Esophagus squamous epithelium (tissue), 5 donors: Measurements from ENCODE around the gene GGN. TPM values are rescaled to one million over a fixed set of nuclear protein-coding genes. Genes with fewer than 3 reads are reported as not detected.
A peak's percentile ranks its signal among the peaks of the same experiment; 100 is the strongest.
"Not testable (repeated sequence)": the region's sequence is repeated elsewhere in the genome, so short reads cannot be mapped to it uniquely, and the experiment has no call there.

Experiments
- DNase-seq: peaks from one replicate; lab custom pipeline; 2025; lab: John Stamatoyannopoulos, UW
- H3K27ac ChIP-seq, 4 donors: fragments of 200-600 bp; sonication (generic); one replicate each; pipeline ENCODE4 v1.5.1; 2016 to 2019; ENCODE audit warnings: mild to moderate bottlenecking in 1 of 4
- H3K27me3 ChIP-seq, 4 donors: fragments of 200-600 bp; sonication (generic); 1 replicate in 3 of 4; 2 replicates in 1 of 4; pipeline versions ENCODE4 v1.5.1 to v1.6.0; 2017 to 2021; ENCODE audit warnings: antibody characterized with exemption in 1 of 4
- H3K36me3 ChIP-seq, 3 donors: fragments of 200-600 bp; sonication (generic); one replicate each; pipeline ENCODE4 v1.5.1; 2016 to 2019
- H3K4me1 ChIP-seq, 3 donors: fragments of 200-600 bp; sonication (generic); one replicate each; pipeline ENCODE4 v1.5.1; 2017 to 2019
- H3K4me3 ChIP-seq, 4 donors: fragments of 200-600 bp; sonication (generic); 1 replicate in 3 of 4; 2 replicates in 1 of 4; pipeline ENCODE4 v1.5.1; 2016 to 2019; ENCODE audit warnings: mild to moderate bottlenecking in 2 of 4, moderate library complexity in 1 of 4
- H3K9me3 ChIP-seq, 3 donors: fragments of 200-600 bp; sonication (generic); one replicate each; pipeline ENCODE4 v1.5.1; 2016 to 2019
- POLR2A ChIP-seq, 4 donors: fragments of 450-650 bp; IDR thresholded peaks; one replicate each; pipeline ENCODE4 v1.6.1; 2017; ENCODE audit warnings: antibody characterized with exemption in 4 of 4, mild to moderate bottlenecking in 4 of 4, moderate library complexity in 3 of 4
- WGBS, 2 donors: methylation state at CpG; one replicate each; pipeline ENCODE4 v1.1.5; 2018; 5-methylcytosine and 5-hydroxymethylcytosine counted together
- intact Hi-C: fragments of 100-400 bp; cut with DNase I; formaldehyde crosslinking; loops from one replicate; pipeline ENCODE4 v1.15.0; 2022
- total RNA-seq, 4 donors: library from RNA; depleted of rRNA; stranded (reverse); fragments of >200 nt; gene quantifications; one replicate each; pipeline ENCODE4 v1.1.0, GENCODE V29; 2016
- TF ChIP-seq, protein P1 (sequence below), 6 experiments: fragments of 450-650 bp in 4 of 6; fragments of 200-600 bp in 2 of 6; sonication (generic) in 2 of 6; IDR thresholded peaks; one replicate each; pipeline ENCODE4 v1.5.1; 2016 to 2019; ENCODE audit warnings: antibody characterized with exemption in 6 of 6, mild to moderate bottlenecking in 4 of 6, moderate library complexity in 4 of 6
- donor health status: DM: yes; HTN: yes; CAD: no.

The GGN gene
- total RNA-seq, 4 donors from 2014 or later = 0.15 TPM; not detected in 3

DNA sequence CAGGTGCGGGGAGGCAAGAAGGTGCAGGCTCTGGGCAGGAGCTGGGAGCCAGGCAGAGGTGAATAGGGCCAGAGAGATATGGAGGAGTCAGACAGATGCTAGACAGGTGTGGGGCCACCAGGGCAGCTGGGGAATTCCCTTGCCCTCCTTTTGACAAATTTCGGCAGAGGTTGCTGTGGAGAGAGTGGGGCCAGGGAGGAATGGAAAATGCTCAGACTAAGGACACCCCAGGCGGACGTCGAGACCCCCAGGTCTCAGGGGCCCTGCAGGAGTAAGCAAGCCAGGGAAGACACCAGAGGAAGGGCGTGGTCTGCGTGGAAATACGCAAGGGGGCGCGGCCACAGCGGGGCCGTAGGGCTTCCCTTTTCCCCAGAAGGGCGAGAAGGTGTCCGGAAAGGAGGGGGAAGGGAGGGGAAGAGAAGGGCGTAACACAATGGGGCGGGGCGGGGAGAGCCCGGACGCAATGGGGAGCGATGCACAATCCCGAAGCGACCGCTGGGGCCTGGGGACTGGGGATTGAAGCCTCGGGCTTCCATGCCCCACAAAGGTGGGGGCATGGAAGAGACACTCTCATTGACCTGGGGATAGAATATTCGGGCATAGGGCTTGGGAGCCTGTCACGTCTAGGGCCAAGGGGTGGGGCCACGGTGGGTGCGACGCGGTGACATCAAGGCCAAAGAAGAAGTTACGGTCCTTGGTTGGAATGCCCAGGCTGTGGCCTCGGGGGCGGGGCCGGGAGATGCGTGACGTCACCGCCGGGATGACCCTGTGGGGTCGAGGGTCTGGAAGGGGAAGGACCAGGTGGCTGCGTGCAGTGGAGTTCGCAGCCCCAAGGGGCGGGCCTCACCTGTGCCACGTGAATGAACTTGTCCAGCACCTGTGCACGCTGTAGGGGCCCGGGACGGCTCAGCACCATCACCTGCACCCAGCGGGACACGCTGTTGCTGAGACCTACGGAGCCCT lies 30.0 kb upstream of the GGN start:
- H3K9me3 ChIP-seq = no peaks in the 10 kb centered on the region
- intact Hi-C loops = no loop called here
- peaks cover 0 to 44% (median 0%) of the 10 kb centered on the region in 4 donors for H3K27me3 ChIP-seq
- H3K36me3 ChIP-seq = no peaks in the 10 kb centered on the region
- WGBS, 2 donors = 4 to 6% methylated on average over 37 to 46 of the region's 49 CpGs
- H3K27ac ChIP-seq = peak overlapping the region in 2 of 4 donors; percentile 21 to 28
- TF ChIP-seq, protein P1, sequence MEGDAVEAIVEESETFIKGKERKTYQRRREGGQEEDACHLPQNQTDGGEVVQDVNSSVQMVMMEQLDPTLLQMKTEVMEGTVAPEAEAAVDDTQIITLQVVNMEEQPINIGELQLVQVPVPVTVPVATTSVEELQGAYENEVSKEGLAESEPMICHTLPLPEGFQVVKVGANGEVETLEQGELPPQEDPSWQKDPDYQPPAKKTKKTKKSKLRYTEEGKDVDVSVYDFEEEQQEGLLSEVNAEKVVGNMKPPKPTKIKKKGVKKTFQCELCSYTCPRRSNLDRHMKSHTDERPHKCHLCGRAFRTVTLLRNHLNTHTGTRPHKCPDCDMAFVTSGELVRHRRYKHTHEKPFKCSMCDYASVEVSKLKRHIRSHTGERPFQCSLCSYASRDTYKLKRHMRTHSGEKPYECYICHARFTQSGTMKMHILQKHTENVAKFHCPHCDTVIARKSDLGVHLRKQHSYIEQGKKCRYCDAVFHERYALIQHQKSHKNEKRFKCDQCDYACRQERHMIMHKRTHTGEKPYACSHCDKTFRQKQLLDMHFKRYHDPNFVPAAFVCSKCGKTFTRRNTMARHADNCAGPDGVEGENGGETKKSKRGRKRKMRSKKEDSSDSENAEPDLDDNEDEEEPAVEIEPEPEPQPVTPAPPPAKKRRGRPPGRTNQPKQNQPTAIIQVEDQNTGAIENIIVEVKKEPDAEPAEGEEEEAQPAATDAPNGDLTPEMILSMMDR (IDR thresholded peaks at IDR 0.05) = peak in 2 of 6 experiments; percentile 6 to 11
- TF ChIP-seq POLR2A (IDR thresholded peaks at IDR 0.05) = no peak
- peak overlapping the region; percentile 6 to 63 (median 37) for H3K4me3 ChIP-seq
- DNase-seq = no peak
- peaks cover 10 to 13% (median 10%) of the 10 kb centered on the region in 3 donors for H3K4me1 ChIP-seq

DNA sequence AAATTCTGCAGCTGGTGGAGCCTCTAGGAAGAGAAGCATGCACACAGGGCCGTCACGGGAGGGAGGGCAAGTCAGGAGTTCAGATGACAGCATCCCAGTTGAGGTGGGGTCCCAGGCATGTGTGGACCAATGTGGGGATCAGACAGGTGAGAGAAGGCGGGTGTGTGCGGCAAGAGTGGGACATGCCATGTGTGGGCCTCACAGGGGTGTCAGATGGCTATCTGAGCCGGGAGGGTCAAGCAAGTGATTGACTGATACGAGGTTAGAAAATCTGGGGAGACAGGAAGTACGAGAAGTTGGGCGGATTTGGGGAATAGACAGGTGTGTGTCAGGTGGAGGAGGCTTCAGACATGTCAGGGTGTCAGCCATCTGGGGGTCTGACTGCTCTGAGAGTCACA lies 29.3 kb upstream of the GGN start:
- intact Hi-C loops = no loop called here
- H3K27me3 ChIP-seq = peaks cover 0 to 37% (median 0%) of the 10 kb centered on the region in 4 donors
- no peak overlapping the region for H3K27ac ChIP-seq
- 59 to 64% methylated on average over 8 of the region's 8 CpGs for WGBS, 2 donors
- no peak for DNase-seq
- H3K9me3 ChIP-seq = no peaks in the 10 kb centered on the region
- H3K4me1 ChIP-seq = peaks cover 10 to 13% (median 10%) of the 10 kb centered on the region in 3 donors
- no peak for TF ChIP-seq POLR2A (IDR thresholded peaks at IDR 0.05)
- TF ChIP-seq, protein P1 (IDR thresholded peaks at IDR 0.05) = no peak
- H3K36me3 ChIP-seq = no peaks in the 10 kb centered on the region
- H3K4me3 ChIP-seq = no peak overlapping the region

DNA sequence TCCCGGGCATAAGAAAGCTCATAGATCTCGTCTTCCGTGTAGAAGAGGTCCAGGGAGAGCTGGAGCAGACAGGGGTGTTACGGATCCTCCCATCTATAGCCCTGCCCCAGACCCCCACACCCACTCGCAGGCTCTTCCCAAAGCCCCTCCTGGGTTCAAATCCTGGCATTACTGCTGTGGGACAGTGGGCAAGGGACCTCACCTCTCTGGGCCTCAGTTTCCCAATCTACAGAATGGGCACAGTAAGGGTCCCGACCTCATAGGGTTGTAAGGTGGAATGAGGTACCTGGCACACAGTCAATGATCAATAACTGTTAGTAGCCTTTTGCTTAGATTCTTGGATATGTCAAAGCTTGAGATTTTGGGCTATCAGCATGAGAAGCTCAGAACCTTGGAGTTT lies 25.6 kb upstream of the GGN start:
- no peak for DNase-seq
- H3K27me3 ChIP-seq = peaks cover 0 to 11% (median 0%) of the 10 kb centered on the region in 4 donors
- no peaks in the 10 kb centered on the region for H3K9me3 ChIP-seq
- H3K4me3 ChIP-seq = no peak overlapping the region
- TF ChIP-seq, protein P1 (IDR thresholded peaks at IDR 0.05) = no peak
- no peak for TF ChIP-seq POLR2A (IDR thresholded peaks at IDR 0.05)
- intact Hi-C loops = no loop called here
- peaks cover 0 to 10% (median 0%) of the 10 kb centered on the region in 3 donors for H3K36me3 ChIP-seq
- no peak overlapping the region for H3K27ac ChIP-seq
- H3K4me1 ChIP-seq = peaks cover 8 to 12% (median 9%) of the 10 kb centered on the region in 3 donors
- WGBS, 2 donors = 85 to 100% methylated on average over 1 to 5 of the region's 6 CpGs

DNA sequence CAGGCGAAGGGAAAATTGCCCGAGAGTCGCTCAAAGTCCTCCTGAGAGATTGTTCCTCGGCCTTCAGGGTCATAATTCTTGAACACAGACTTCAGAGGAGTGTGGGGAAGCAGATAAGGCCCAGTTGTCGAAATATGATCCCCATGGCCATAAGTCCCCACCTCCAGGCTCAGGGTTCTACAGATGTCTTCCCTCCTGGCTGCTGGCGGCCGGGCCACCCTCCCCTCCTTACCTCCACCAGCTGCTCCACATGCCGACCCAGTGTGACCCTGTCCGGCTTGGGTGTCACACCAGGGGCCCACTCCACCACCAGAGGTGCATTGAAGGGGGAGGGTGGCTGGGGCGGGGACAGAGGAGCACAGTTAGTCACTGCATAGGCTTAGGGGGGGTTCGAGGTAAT lies 25.1 kb upstream of the GGN start:
- no peak overlapping the region for H3K27ac ChIP-seq
- no peak for DNase-seq
- H3K4me1 ChIP-seq = peaks cover 3 to 7% (median 4%) of the 10 kb centered on the region in 3 donors
- no peak overlapping the region for H3K4me3 ChIP-seq
- WGBS, 2 donors = 72 to 93% methylated on average over 5 to 7 of the region's 11 CpGs
- peaks cover 0 to 15% (median 0%) of the 10 kb centered on the region in 3 donors for H3K36me3 ChIP-seq
- no peaks in the 10 kb centered on the region for H3K9me3 ChIP-seq
- intact Hi-C loops = no loop called here
- TF ChIP-seq POLR2A (IDR thresholded peaks at IDR 0.05) = no peak
- TF ChIP-seq, protein P1 (IDR thresholded peaks at IDR 0.05) = no peak
- H3K27me3 ChIP-seq = peaks cover 0 to 6% (median 0%) of the 10 kb centered on the region in 4 donors

DNA sequence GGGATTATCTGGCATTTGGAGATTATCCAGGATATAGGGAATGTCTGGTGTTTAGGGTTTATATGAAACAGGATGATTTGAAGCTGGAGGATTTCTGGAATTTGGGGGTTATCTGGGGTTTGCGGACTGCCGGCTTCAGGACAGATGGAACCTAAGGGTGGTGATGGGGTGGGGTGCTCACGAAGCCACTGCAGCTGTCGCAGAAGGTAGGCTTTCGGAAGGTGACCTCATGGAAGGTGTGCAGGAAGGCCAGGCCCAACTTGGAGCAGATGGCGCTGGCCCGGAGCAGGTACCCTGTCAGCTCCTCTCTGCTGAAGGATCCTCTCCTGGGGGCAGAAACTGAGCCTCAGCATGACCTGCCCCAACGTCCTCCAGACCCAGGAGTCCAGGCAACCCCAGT lies 24.7 kb upstream of the GGN start:
- Histone ChIP-seq H3K4me3 (no peak overlapping the region), H3K4me1 (peaks cover 0 to 2% (median 0%) of the 10 kb centered on the region in 3 donors), H3K27me3 (peaks cover 0 to 2% (median 0%) of the 10 kb centered on the region in 4 donors), H3K36me3 (peaks cover 0 to 19% (median 0%) of the 10 kb centered on the region in 3 donors), H3K27ac (no peak overlapping the region), H3K9me3 (no peaks in the 10 kb centered on the region)
- TF ChIP-seq POLR2A (IDR thresholded peaks at IDR 0.05) = no peak
- TF ChIP-seq, protein P1 (IDR thresholded peaks at IDR 0.05) = no peak
- WGBS, 2 donors = 91 to 100% methylated on average over 5 to 8 of the region's 8 CpGs
- intact Hi-C loops = no loop called here
- DNase-seq = no peak

DNA sequence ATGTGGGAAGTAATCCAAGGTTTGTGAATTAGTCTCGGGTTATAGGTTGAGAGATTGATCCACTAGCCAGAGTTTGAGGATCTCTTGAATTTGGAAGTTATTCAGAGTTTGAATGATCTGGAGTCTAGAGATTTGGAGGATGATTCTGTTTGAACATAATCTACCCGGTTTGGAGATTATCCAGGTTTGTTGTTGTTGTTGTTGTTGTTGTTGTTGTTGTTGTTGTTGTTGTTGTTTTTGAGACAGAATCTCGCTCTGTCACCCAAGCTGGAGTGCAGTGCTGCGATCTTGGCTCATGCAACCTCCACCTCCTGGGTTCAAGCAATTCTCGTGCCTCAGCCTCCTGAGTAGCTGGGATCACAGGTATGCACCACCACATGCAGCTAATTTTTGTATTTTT lies 24.1 kb upstream of the GGN start:
- DNase-seq, H3K4me3 ChIP-seq, H3K27ac ChIP-seq, H3K4me1 ChIP-seq, H3K27me3 ChIP-seq, H3K9me3 ChIP-seq, intact Hi-C loops: not testable (repeated sequence)
- 75 to 82% methylated on average over 5 of the region's 5 CpGs for WGBS, 2 donors
- H3K36me3 ChIP-seq = peaks cover 0 to 25% (median 0%) of the 10 kb centered on the region in 3 donors
